Measurements from ENCODE around the gene YIPF1. TPM values are rescaled to one million over a fixed set of nuclear protein-coding genes. Genes with fewer than 3 reads are reported as not detected.

Gene YIPF1
- polyA plus RNA-seq, 1 of the 3 experiments (the other 2 are of a cell fraction) = 23.1 TPM

DNA sequence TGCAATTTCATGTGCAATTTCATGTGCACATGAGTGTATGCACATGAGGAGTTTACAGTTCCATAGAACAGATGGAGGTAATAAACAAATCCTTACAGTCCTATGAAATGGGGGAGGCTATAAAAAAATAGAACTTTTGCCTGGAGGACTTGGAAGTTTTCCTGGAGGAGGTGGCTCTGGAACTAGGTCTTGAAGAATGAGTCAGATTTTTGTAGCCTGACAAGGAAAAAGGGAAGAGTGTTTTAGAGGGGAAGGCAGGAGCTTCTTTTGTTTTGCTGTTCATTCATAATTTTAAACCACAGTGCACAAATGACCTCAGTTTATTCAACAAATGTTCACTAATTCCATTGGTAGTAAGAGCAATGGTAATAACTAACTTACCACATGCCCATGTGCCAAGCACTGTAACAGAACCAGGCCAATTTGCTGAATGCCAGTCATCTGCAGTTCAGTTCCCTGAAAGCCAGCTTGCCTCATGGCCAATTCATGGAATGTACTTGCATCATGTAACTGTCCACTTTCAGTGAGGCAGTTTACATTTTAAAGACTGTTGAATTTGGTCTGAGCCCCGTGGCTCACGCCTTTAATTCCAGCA is 7.1 kb upstream of the YIPF1 start:
- CTCF ChIA-PET = interaction anchor here (1.0 to 1.2 kb wide), 2 partner anchors 18 to 36 kb away, joined by 4 to 6 read pairs; no protein-coding TSS in a partner anchor
- no peaks in the 10 kb centered on the region for H3K27me3 ChIP-seq (ENCODE audit: insufficient read depth)
- no peaks in the 10 kb centered on the region; a peak in 1 of 4 replicates for H3K4me1 ChIP-seq (ENCODE audit: control insufficient read depth in 1 of 2, insufficient read depth in 2 of 2, low read depth in 1 of 2, low read length in 1 of 2)
- H3K27ac ChIP-seq (ENCODE audit: low read depth in 2 of 2, low read length in 1 of 2) = peak overlapping the region in 1 of 2 experiments; percentile 34; a peak in 2 of 4 replicates
- H3F3A ChIP-seq (replicated peaks; ENCODE audit: insufficient read depth) = peaks cover 4% of the 10 kb centered on the region
- no peak overlapping the region for H3K4me2 ChIP-seq
- no peak for DNase-seq
- H3K79me2 ChIP-seq (ENCODE audit: insufficient read depth) = no peaks in the 10 kb centered on the region
- H3K9me3 ChIP-seq = no peaks in the 10 kb centered on the region
- TF ChIP-seq YY1 (IDR thresholded peaks at IDR 0.05; ENCODE audit: low read depth) = no peak
- TF ChIP-seq, protein P1, sequence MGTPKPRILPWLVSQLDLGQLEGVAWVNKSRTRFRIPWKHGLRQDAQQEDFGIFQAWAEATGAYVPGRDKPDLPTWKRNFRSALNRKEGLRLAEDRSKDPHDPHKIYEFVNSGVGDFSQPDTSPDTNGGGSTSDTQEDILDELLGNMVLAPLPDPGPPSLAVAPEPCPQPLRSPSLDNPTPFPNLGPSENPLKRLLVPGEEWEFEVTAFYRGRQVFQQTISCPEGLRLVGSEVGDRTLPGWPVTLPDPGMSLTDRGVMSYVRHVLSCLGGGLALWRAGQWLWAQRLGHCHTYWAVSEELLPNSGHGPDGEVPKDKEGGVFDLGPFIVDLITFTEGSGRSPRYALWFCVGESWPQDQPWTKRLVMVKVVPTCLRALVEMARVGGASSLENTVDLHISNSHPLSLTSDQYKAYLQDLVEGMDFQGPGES (IDR thresholded peaks at IDR 0.05; ENCODE audit: low read depth, low read length) = no peak
- TF ChIP-seq RAD21 (IDR thresholded peaks at IDR 0.05; ENCODE audit: low read length) = no peak
- TF ChIP-seq, protein P2, sequence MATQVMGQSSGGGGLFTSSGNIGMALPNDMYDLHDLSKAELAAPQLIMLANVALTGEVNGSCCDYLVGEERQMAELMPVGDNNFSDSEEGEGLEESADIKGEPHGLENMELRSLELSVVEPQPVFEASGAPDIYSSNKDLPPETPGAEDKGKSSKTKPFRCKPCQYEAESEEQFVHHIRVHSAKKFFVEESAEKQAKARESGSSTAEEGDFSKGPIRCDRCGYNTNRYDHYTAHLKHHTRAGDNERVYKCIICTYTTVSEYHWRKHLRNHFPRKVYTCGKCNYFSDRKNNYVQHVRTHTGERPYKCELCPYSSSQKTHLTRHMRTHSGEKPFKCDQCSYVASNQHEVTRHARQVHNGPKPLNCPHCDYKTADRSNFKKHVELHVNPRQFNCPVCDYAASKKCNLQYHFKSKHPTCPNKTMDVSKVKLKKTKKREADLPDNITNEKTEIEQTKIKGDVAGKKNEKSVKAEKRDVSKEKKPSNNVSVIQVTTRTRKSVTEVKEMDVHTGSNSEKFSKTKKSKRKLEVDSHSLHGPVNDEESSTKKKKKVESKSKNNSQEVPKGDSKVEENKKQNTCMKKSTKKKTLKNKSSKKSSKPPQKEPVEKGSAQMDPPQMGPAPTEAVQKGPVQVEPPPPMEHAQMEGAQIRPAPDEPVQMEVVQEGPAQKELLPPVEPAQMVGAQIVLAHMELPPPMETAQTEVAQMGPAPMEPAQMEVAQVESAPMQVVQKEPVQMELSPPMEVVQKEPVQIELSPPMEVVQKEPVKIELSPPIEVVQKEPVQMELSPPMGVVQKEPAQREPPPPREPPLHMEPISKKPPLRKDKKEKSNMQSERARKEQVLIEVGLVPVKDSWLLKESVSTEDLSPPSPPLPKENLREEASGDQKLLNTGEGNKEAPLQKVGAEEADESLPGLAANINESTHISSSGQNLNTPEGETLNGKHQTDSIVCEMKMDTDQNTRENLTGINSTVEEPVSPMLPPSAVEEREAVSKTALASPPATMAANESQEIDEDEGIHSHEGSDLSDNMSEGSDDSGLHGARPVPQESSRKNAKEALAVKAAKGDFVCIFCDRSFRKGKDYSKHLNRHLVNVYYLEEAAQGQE (IDR thresholded peaks at IDR 0.05; ENCODE audit: low read depth, low read length) = no peak
- TF ChIP-seq, protein P3, sequence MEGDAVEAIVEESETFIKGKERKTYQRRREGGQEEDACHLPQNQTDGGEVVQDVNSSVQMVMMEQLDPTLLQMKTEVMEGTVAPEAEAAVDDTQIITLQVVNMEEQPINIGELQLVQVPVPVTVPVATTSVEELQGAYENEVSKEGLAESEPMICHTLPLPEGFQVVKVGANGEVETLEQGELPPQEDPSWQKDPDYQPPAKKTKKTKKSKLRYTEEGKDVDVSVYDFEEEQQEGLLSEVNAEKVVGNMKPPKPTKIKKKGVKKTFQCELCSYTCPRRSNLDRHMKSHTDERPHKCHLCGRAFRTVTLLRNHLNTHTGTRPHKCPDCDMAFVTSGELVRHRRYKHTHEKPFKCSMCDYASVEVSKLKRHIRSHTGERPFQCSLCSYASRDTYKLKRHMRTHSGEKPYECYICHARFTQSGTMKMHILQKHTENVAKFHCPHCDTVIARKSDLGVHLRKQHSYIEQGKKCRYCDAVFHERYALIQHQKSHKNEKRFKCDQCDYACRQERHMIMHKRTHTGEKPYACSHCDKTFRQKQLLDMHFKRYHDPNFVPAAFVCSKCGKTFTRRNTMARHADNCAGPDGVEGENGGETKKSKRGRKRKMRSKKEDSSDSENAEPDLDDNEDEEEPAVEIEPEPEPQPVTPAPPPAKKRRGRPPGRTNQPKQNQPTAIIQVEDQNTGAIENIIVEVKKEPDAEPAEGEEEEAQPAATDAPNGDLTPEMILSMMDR (IDR thresholded peaks at IDR 0.05) = no peak
- TF ChIP-seq, protein P4, sequence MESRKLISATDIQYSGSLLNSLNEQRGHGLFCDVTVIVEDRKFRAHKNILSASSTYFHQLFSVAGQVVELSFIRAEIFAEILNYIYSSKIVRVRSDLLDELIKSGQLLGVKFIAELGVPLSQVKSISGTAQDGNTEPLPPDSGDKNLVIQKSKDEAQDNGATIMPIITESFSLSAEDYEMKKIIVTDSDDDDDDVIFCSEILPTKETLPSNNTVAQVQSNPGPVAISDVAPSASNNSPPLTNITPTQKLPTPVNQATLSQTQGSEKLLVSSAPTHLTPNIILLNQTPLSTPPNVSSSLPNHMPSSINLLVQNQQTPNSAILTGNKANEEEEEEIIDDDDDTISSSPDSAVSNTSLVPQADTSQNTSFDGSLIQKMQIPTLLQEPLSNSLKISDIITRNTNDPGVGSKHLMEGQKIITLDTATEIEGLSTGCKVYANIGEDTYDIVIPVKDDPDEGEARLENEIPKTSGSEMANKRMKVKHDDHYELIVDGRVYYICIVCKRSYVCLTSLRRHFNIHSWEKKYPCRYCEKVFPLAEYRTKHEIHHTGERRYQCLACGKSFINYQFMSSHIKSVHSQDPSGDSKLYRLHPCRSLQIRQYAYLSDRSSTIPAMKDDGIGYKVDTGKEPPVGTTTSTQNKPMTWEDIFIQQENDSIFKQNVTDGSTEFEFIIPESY (IDR thresholded peaks at IDR 0.05; ENCODE audit: borderline replicate concordance, low read depth) = no peak
- no peak for TF ChIP-seq NFIC (IDR thresholded peaks at IDR 0.05; ENCODE audit: borderline replicate concordance)
- no peak for TF ChIP-seq MXI1 (IDR thresholded peaks at IDR 0.05; ENCODE audit: low read depth, low read length)
- no peak for TF ChIP-seq SIN3A (IDR thresholded peaks at IDR 0.05; ENCODE audit: borderline replicate concordance, low read depth, low read length)
- peak; percentile 8; the same call in 1 of the 2 replicates for TF ChIP-seq TCF12 (IDR thresholded peaks at IDR 0.05)
- TF ChIP-seq MEF2A (IDR thresholded peaks at IDR 0.05; ENCODE audit: borderline replicate concordance, low read depth) = no peak
- no peak for TF ChIP-seq RFX5 (IDR thresholded peaks at IDR 0.05; ENCODE audit: low read length)
- no peak for TF ChIP-seq FOXM1 (IDR thresholded peaks at IDR 0.05; ENCODE audit: low read depth)
- TF ChIP-seq JUND (IDR thresholded peaks at IDR 0.05) = peak; percentile 34; the same call in 1 of the 2 replicates
- TF ChIP-seq GATA2 (CRISPR knock-in tag; IDR thresholded peaks at IDR 0.05) = no peak
- no peak for TF ChIP-seq EZH2phosphoT487 (IDR thresholded peaks at IDR 0.05; ENCODE audit: borderline replicate concordance, low read depth)
- no peak for TF ChIP-seq SMC3 (IDR thresholded peaks at IDR 0.05; ENCODE audit: low read depth, low read length)
- TF ChIP-seq CHD2 (IDR thresholded peaks at IDR 0.05; ENCODE audit: low read length, partially characterized antibody) = no peak
- TF ChIP-seq POLR2AphosphoS5 (IDR thresholded peaks at IDR 0.05; ENCODE audit: low read depth, low read length) = no peak
- TF ChIP-seq FOSL2 (IDR thresholded peaks at IDR 0.05; ENCODE audit: borderline replicate concordance, low read depth) = peak; percentile 41; the same call in 1 of the 2 replicates
- TF ChIP-seq EP300 (IDR thresholded peaks at IDR 0.05; ENCODE audit: borderline replicate concordance in 1 of 2, low read depth in 1 of 2, low read length in 1 of 2) = no peak
- TF ChIP-seq ELF1 (IDR thresholded peaks at IDR 0.05) = no peak
- WGBS (ENCODE audit: low lambda C conversion rate) = 78% methylated on average over 2 of the region's 2 CpGs
- no peaks in the 10 kb centered on the region for H3K9me2 ChIP-seq
- no peaks in the 10 kb centered on the region for H4K20me1 ChIP-seq (ENCODE audit: insufficient read depth)
- no peak overlapping the region for H3K9ac ChIP-seq
- POLR2A ChIA-PET = no interaction called here
- H3K36me3 ChIP-seq (replicated peaks in 1 of 2; ENCODE audit: control insufficient read depth in 1 of 2, insufficient read depth in 2 of 2, low read length in 1 of 2) = no peaks in the 10 kb centered on the region
- no peak overlapping the region for H3K4me3 ChIP-seq (ENCODE audit: low read depth in 2 of 2, low read length in 1 of 2)
- no peak overlapping the region; the same call in 1 of the 2 replicates for H2AFZ ChIP-seq (ENCODE audit: low read depth)
